HepG2 (cell line): ENCODE measurements around the gene ACVRL1.

Experiments used
- CTCF ChIP-seq: sonication (generic); formaldehyde crosslinking; IDR thresholded peaks from 2 replicates; pipeline ENCODE4 v1.5.0; 2020; ENCODE audit warnings: mild to moderate bottlenecking, missing genetic modification reagents, moderate library complexity
- ERF ChIP-seq: IDR thresholded peaks from 2 replicates; pipeline ENCODE4 v1.6.1; 2018; ENCODE audit warnings: missing biosample characterization, missing genetic modification reagents
- EZH2 ChIP-seq: conservative IDR thresholded peaks from 2 replicates; pipeline ENCODE4 v1.6.1; 2012; ENCODE audit warnings: mild to moderate bottlenecking, low read depth, low read length, moderate library complexity
- KMT2A ChIP-seq: sonication (generic); formaldehyde crosslinking; IDR thresholded peaks from 2 replicates; pipeline ENCODE4 v1.4.0; 2020; ENCODE audit warnings: missing genetic modification reagents
- MYC ChIP-seq: sonication (generic); formaldehyde crosslinking; IDR thresholded peaks from 2 replicates; pipeline ENCODE4 v1.9.0; 2021; ENCODE audit warnings: missing genetic modification reagents, borderline replicate concordance
- POLR2AphosphoS5 ChIP-seq: IDR thresholded peaks from 2 replicates; pipeline ENCODE4 v1.6.1; 2012; ENCODE audit warnings: low read depth, low read length
- SMAD3 ChIP-seq: sonication (generic); formaldehyde crosslinking; IDR thresholded peaks from 2 replicates; pipeline ENCODE4 v1.4.0; 2020; ENCODE audit warnings: missing genetic modification reagents
- ZBTB7A ChIP-seq: sonication (generic); formaldehyde crosslinking; IDR thresholded peaks from 2 replicates; pipeline ENCODE4 v1.8.0; 2022; ENCODE audit warnings: mild to moderate bottlenecking, missing genetic modification reagents
- TF ChIP-seq, protein P1 (sequence below), 2 experiments: IDR thresholded peaks; 2 replicates each; pipeline ENCODE4 v1.6.1; 2011 to 2012; ENCODE audit warnings: low read length in 2 of 2, borderline replicate concordance in 1 of 2, low read depth in 1 of 2, mild to moderate bottlenecking in 1 of 2, moderate library complexity in 1 of 2

DNA sequence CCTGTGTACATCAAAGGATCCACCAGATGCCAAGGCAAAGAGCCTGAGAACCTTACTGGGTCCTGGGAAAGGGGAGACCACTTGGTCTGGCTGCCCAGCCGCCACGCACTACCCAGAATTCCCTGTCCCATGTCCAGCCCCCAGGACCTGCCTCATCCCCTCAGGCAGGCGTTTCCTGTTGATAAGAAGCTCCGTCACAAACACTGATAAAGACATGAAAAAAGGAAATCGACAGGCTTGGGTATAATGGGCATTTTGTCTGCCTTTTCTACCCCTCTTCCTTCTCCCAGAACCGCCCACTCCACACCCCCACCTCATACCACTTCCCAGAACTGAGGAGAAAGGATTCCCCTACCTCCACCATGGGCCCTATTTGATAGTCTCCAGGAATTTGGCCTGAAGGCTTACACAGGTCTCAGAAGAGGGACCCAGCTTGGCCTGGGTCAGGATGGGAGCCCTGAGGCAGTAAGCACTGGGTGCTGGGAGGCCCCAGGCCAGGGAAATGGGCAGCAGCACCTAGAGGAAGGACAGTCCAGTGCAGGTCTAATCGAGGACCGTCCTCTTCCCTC is 18.8 kb downstream of the ACVRL1 start:
- no peak for TF ChIP-seq SMAD3 (CRISPR knock-in tag)
- TF ChIP-seq MYC (CRISPR knock-in tag) = no peak
- no peak for TF ChIP-seq KMT2A (CRISPR knock-in tag)
- TF ChIP-seq POLR2AphosphoS5 = no peak
- TF ChIP-seq, protein P1, sequence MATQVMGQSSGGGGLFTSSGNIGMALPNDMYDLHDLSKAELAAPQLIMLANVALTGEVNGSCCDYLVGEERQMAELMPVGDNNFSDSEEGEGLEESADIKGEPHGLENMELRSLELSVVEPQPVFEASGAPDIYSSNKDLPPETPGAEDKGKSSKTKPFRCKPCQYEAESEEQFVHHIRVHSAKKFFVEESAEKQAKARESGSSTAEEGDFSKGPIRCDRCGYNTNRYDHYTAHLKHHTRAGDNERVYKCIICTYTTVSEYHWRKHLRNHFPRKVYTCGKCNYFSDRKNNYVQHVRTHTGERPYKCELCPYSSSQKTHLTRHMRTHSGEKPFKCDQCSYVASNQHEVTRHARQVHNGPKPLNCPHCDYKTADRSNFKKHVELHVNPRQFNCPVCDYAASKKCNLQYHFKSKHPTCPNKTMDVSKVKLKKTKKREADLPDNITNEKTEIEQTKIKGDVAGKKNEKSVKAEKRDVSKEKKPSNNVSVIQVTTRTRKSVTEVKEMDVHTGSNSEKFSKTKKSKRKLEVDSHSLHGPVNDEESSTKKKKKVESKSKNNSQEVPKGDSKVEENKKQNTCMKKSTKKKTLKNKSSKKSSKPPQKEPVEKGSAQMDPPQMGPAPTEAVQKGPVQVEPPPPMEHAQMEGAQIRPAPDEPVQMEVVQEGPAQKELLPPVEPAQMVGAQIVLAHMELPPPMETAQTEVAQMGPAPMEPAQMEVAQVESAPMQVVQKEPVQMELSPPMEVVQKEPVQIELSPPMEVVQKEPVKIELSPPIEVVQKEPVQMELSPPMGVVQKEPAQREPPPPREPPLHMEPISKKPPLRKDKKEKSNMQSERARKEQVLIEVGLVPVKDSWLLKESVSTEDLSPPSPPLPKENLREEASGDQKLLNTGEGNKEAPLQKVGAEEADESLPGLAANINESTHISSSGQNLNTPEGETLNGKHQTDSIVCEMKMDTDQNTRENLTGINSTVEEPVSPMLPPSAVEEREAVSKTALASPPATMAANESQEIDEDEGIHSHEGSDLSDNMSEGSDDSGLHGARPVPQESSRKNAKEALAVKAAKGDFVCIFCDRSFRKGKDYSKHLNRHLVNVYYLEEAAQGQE (IDR thresholded peaks at IDR 0.05; ENCODE audit: borderline replicate concordance in 1 of 2, low read depth in 1 of 2, low read length in 2 of 2) = no peak
- no peak for TF ChIP-seq CTCF (CRISPR knock-in tag)
- TF ChIP-seq EZH2 = no peak
- TF ChIP-seq ZBTB7A = no peak
- TF ChIP-seq ERF (CRISPR knock-in tag) = no peak
